ENCODE data around the gene ZNG1A.
"Not testable (repeated sequence)": the region's sequence is repeated elsewhere in the genome, so short reads cannot be mapped to it uniquely, and the experiment has no call there.

DNA sequence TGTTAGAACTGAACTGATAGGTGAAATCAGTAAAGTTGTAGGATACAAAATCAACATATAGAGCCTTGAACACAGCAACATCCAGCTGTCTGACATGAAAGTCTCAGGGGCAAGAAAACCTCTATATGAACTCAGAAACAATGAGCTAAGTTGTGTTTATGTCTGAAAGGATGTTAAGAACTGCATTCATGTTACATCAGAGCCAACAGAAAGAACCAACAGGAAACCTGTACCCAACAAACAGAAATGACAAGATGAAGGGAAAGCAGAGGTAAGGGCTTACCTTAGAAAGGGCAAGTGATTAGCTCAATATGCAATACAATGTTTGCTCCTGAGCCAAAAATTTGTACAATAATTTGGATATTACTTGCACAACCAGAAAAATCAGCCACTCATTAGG lies 92.2 kb downstream of the ZNG1A start:
- TF ChIP-seq PATZ1 (CRISPR knock-in tag; IDR thresholded peaks at IDR 0.05; ENCODE audit: borderline replicate concordance); TOX (CRISPR knock-in tag; IDR thresholded peaks at IDR 0.05; ENCODE audit: borderline replicate concordance); ARNTL (CRISPR knock-in tag; IDR thresholded peaks at IDR 0.05; ENCODE audit: borderline replicate concordance, low read depth); CSDC2 (CRISPR knock-in tag; IDR thresholded peaks at IDR 0.05); BACH2 (CRISPR knock-in tag; IDR thresholded peaks at IDR 0.05; ENCODE audit: borderline replicate concordance); ZNF8 (CRISPR knock-in tag; IDR thresholded peaks at IDR 0.05); CREB5 (CRISPR knock-in tag; IDR thresholded peaks at IDR 0.05; ENCODE audit: low read depth): not testable (repeated sequence)
- TF ChIP-seq, protein P1, sequence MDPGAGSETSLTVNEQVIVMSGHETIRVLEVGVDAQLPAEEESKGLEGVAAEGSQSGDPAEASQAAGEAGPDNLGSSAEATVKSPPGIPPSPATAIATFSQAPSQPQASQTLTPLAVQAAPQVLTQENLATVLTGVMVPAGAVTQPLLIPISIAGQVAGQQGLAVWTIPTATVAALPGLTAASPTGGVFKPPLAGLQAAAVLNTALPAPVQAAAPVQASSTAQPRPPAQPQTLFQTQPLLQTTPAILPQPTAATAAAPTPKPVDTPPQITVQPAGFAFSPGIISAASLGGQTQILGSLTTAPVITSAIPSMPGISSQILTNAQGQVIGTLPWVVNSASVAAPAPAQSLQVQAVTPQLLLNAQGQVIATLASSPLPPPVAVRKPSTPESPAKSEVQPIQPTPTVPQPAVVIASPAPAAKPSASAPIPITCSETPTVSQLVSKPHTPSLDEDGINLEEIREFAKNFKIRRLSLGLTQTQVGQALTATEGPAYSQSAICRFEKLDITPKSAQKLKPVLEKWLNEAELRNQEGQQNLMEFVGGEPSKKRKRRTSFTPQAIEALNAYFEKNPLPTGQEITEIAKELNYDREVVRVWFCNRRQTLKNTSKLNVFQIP (CRISPR knock-in tag; IDR thresholded peaks at IDR 0.05; ENCODE audit: borderline replicate concordance, low read depth): not testable (repeated sequence)
- TF ChIP-seq, protein P2, sequence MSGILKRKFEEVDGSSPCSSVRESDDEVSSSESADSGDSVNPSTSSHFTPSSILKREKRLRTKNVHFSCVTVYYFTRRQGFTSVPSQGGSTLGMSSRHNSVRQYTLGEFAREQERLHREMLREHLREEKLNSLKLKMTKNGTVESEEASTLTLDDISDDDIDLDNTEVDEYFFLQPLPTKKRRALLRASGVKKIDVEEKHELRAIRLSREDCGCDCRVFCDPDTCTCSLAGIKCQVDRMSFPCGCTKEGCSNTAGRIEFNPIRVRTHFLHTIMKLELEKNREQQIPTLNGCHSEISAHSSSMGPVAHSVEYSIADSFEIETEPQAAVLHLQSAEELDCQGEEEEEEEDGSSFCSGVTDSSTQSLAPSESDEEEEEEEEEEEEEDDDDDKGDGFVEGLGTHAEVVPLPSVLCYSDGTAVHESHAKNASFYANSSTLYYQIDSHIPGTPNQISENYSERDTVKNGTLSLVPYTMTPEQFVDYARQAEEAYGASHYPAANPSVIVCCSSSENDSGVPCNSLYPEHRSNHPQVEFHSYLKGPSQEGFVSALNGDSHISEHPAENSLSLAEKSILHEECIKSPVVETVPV (CRISPR knock-in tag; IDR thresholded peaks at IDR 0.05): not testable (repeated sequence)
